Activated T-cell treated with anti-CD3 and anti-CD28 coated beads, Interleukin-2, amount 50 U/mL, for 24 hours (primary cell): ENCODE data around the gene BPIFB2.
"Not testable (repeated sequence)": the region's sequence is repeated elsewhere in the genome, so short reads cannot be mapped to it uniquely, and the experiment has no call there.

ENCODE experiments used
- DNase-seq: peaks from one replicate; pipeline ENCODE4 v3.0.0-alpha.2; 2020
- H3K27ac Mint-ChIP-seq: 2 replicates; pipeline ENCODE4 v1.8.0; 2020; ENCODE audit warnings: mild to moderate bottlenecking, mixed read lengths
- H3K27me3 Mint-ChIP-seq: 2 replicates; pipeline ENCODE4 v1.8.0; 2020; ENCODE audit warnings: mixed read lengths
- H3K36me3 Mint-ChIP-seq: 2 replicates; pipeline ENCODE4 v1.8.0; 2020; ENCODE audit warnings: low read depth, mixed read lengths
- H3K4me1 Mint-ChIP-seq: 2 replicates; pipeline ENCODE4 v1.8.0; 2020; ENCODE audit warnings: low read depth, mixed read lengths
- H3K4me3 Mint-ChIP-seq: 2 replicates; pipeline ENCODE4 v1.8.0; 2020; ENCODE audit warnings: mild to moderate bottlenecking, moderate library complexity, mixed read lengths
- H3K9me3 Mint-ChIP-seq: 2 replicates; pipeline ENCODE4 v1.8.0; 2020; ENCODE audit warnings: mixed read lengths

BPIFB2 gene

GRCh38 chr20:32967961-32968457 lies 39.5 kb upstream of the BPIFB2 start:
- Mint-ChIP-seq H3K36me3 (peaks cover 2% of the 10 kb centered on the region), H3K27ac (no peak overlapping the region), H3K4me3 (peak overlapping the region; percentile 58), H3K27me3 (no peaks in the 10 kb centered on the region), H3K9me3 (no peaks in the 10 kb centered on the region), H3K4me1 (peaks cover 10% of the 10 kb centered on the region)
- peak; percentile 69 for DNase-seq

GRCh38 chr20:32968478-32969241 lies 38.8 kb upstream of the BPIFB2 start:
- Mint-ChIP-seq H3K9me3 (no peaks in the 10 kb centered on the region), H3K4me3 (peak overlapping the region; percentile 58), H3K27me3 (no peaks in the 10 kb centered on the region), H3K36me3 (peaks cover 3% of the 10 kb centered on the region), H3K27ac (no peak overlapping the region), H3K4me1 (peaks cover 4% of the 10 kb centered on the region)
- peak; percentile 66 for DNase-seq

- no peaks in the 10 kb centered on the region for H3K27me3 Mint-ChIP-seq
- H3K36me3 Mint-ChIP-seq: peaks cover 3% of the 10 kb centered on the region
- peak; percentile 45 for DNase-seq
- H3K4me1 Mint-ChIP-seq: no peaks in the 10 kb centered on the region
- H3K9me3 Mint-ChIP-seq: no peaks in the 10 kb centered on the region
- no peak overlapping the region for H3K27ac Mint-ChIP-seq
- H3K4me3 Mint-ChIP-seq: peak overlapping the region; percentile 8
Measured at GRCh38 chr20:32969356-32970114, 38.0 kb upstream of the BPIFB2 start.

GRCh38 chr20:32970115-32970972 lies 37.2 kb upstream of the BPIFB2 start:
- no peak for DNase-seq
- no peaks in the 10 kb centered on the region for H3K4me1 Mint-ChIP-seq
- peaks cover 6% of the 10 kb centered on the region for H3K36me3 Mint-ChIP-seq
- no peaks in the 10 kb centered on the region for H3K27me3 Mint-ChIP-seq
- peak overlapping the region; percentile 8 for H3K4me3 Mint-ChIP-seq
- peaks cover 3% of the 10 kb centered on the region for H3K9me3 Mint-ChIP-seq
- H3K27ac Mint-ChIP-seq: no peak overlapping the region

GRCh38 chr20:32970973-32971300 lies 36.6 kb upstream of the BPIFB2 start:
- peaks cover 6% of the 10 kb centered on the region for H3K9me3 Mint-ChIP-seq
- no peaks in the 10 kb centered on the region for H3K27me3 Mint-ChIP-seq
- H3K4me1 Mint-ChIP-seq: no peaks in the 10 kb centered on the region
- peaks cover 6% of the 10 kb centered on the region for H3K36me3 Mint-ChIP-seq
- H3K27ac Mint-ChIP-seq: no peak overlapping the region
- H3K4me3 Mint-ChIP-seq: no peak overlapping the region
- peak; percentile 63 for DNase-seq

GRCh38 chr20:32971703-32972161 lies 35.8 kb upstream of the BPIFB2 start:
- H3K27ac Mint-ChIP-seq: no peak overlapping the region
- no peak overlapping the region for H3K4me3 Mint-ChIP-seq
- H3K36me3 Mint-ChIP-seq: peaks cover 6% of the 10 kb centered on the region
- peaks cover 7% of the 10 kb centered on the region for H3K4me1 Mint-ChIP-seq
- peak; percentile 70 for DNase-seq
- no peaks in the 10 kb centered on the region for H3K27me3 Mint-ChIP-seq
- peaks cover 14% of the 10 kb centered on the region for H3K9me3 Mint-ChIP-seq

GRCh38 chr20:32972181-32973076 lies 35.1 kb upstream of the BPIFB2 start:
- DNase-seq: peak; percentile 79
- Mint-ChIP-seq H3K27me3 (no peaks in the 10 kb centered on the region), H3K9me3 (peaks cover 17% of the 10 kb centered on the region), H3K36me3 (peaks cover 6% of the 10 kb centered on the region), H3K4me1 (peaks cover 13% of the 10 kb centered on the region), H3K27ac (no peak overlapping the region), H3K4me3 (no peak overlapping the region)

- Mint-ChIP-seq H3K4me3 (peak overlapping the region; percentile 7), H3K4me1 (peaks cover 15% of the 10 kb centered on the region), H3K9me3 (peaks cover 17% of the 10 kb centered on the region), H3K27ac (no peak overlapping the region), H3K36me3 (peaks cover 6% of the 10 kb centered on the region), H3K27me3 (no peaks in the 10 kb centered on the region)
- no peak for DNase-seq
Measured at GRCh38 chr20:32973077-32973717, 34.3 kb upstream of the BPIFB2 start.

- DNase-seq: peak; percentile 40
- not testable (repeated sequence) for H3K36me3 Mint-ChIP-seq, H3K27me3 Mint-ChIP-seq, H3K27ac Mint-ChIP-seq
- peaks cover 15% of the 10 kb centered on the region for H3K4me1 Mint-ChIP-seq
- H3K4me3 Mint-ChIP-seq: peak overlapping the region; percentile 35
- H3K9me3 Mint-ChIP-seq: peaks cover 17% of the 10 kb centered on the region
Measured at GRCh38 chr20:32974204-32975064, 33.1 kb upstream of the BPIFB2 start.

GRCh38 chr20:32975121-32975520 lies 32.4 kb upstream of the BPIFB2 start:
- H3K4me1 Mint-ChIP-seq: peaks cover 15% of the 10 kb centered on the region
- peaks cover 17% of the 10 kb centered on the region for H3K9me3 Mint-ChIP-seq
- not testable (repeated sequence) for H3K4me3 Mint-ChIP-seq, H3K27ac Mint-ChIP-seq, H3K36me3 Mint-ChIP-seq, H3K27me3 Mint-ChIP-seq, DNase-seq

GRCh38 chr20:32975698-32976674 lies 31.5 kb upstream of the BPIFB2 start:
- Mint-ChIP-seq H3K27me3 (no peaks in the 10 kb centered on the region), H3K36me3 (peaks cover 6% of the 10 kb centered on the region), H3K27ac (peak overlapping the region; percentile 72), H3K9me3 (peaks cover 17% of the 10 kb centered on the region), H3K4me1 (peaks cover 15% of the 10 kb centered on the region), H3K4me3 (no peak overlapping the region)
- peak; percentile 30 for DNase-seq

- no peak overlapping the region for H3K4me3 Mint-ChIP-seq
- H3K36me3 Mint-ChIP-seq: peaks cover 6% of the 10 kb centered on the region
- DNase-seq: peak; percentile 37
- H3K27me3 Mint-ChIP-seq: no peaks in the 10 kb centered on the region
- peaks cover 15% of the 10 kb centered on the region for H3K4me1 Mint-ChIP-seq
- peaks cover 17% of the 10 kb centered on the region for H3K9me3 Mint-ChIP-seq
- peak overlapping the region; percentile 72 for H3K27ac Mint-ChIP-seq
Measured at GRCh38 chr20:32976746-32977145, 30.8 kb upstream of the BPIFB2 start.
